Activated naive CD4-positive, alpha-beta T cell treated with anti-CD3 and anti-CD28 coated beads, Interleukin-2, amount 50 U/mL, for 16 hours (primary cell): ENCODE results near the gene RGS12.
A peak's percentile ranks its signal among the peaks of the same experiment; 100 is the strongest.

Source experiments
- DNase-seq: peaks from one replicate; pipeline ENCODE4 v3.0.0-alpha.2; 2020

Gene RGS12

GRCh38 chr4:3253808-3254207 is 39.0 kb upstream of the RGS12 start:
- no peak for DNase-seq

GRCh38 chr4:3254302-3255131 is 38.3 kb upstream of the RGS12 start:
- DNase-seq: peak; percentile 6

- peak; percentile 5 for DNase-seq
These were observed 37.1 kb upstream of the RGS12 start for GRCh38 chr4:3255611-3256186.

GRCh38 chr4:3256230-3257102 is 36.4 kb upstream of the RGS12 start:
- no peak for DNase-seq

GRCh38 chr4:3257103-3257555 is 35.7 kb upstream of the RGS12 start:
- DNase-seq: no peak

GRCh38 chr4:3257556-3258482 is 35.0 kb upstream of the RGS12 start:
- no peak for DNase-seq

GRCh38 chr4:3261411-3262207 is 31.2 kb upstream of the RGS12 start:
- no peak for DNase-seq

- DNase-seq: no peak
These were observed 30.4 kb upstream of the RGS12 start for GRCh38 chr4:3262208-3263052.

GRCh38 chr4:3263053-3263875 is 29.6 kb upstream of the RGS12 start:
- DNase-seq: no peak

GRCh38 chr4:3263876-3264193 is 29.0 kb upstream of the RGS12 start:
- no peak for DNase-seq

- no peak for DNase-seq
These were observed 26.7 kb upstream of the RGS12 start for GRCh38 chr4:3266076-3266475.

- DNase-seq: no peak
These were observed 25.0 kb upstream of the RGS12 start for GRCh38 chr4:3267576-3268394.

- DNase-seq: no peak
These were observed 24.3 kb upstream of the RGS12 start for GRCh38 chr4:3268395-3269104.

- no peak for DNase-seq
These were observed 23.5 kb upstream of the RGS12 start for GRCh38 chr4:3269105-3269927.

- DNase-seq: no peak
These were observed 22.7 kb upstream of the RGS12 start for GRCh38 chr4:3269991-3270611.

GRCh38 chr4:3271131-3271530 is 21.7 kb upstream of the RGS12 start:
- DNase-seq: no peak

- DNase-seq: no peak
These were observed 15.8 kb upstream of the RGS12 start for GRCh38 chr4:3276986-3277385.
